ENCODE data around the gene MT1E.

- TF ChIP-seq CTCF (IDR thresholded peaks at IDR 0.05 in 8 of 11, conservative IDR thresholded peaks at IDR 0.05 in 3 of 11), result peak in 10 of 11 experiments; percentile 15 to 60 (median 50)
- no peak for TF ChIP-seq POLR2A (IDR thresholded peaks at IDR 0.05)
Observed at GRCh38 chr16:56603589-56603988, 22.0 kb upstream of the MT1E start.
